Measurements from ENCODE around the gene UGT1A8. TPM values are rescaled to one million over a fixed set of nuclear protein-coding genes. Genes with fewer than 3 reads are reported as not detected.
"Not testable (repeated sequence)": the region's sequence is repeated elsewhere in the genome, so short reads cannot be mapped to it uniquely, and the experiment has no call there.

The UGT1A8 gene
- total RNA-seq, 1 donor from 2014 or later, result not detected

GRCh38 chr2:233698740-233699139, 81.3 kb downstream of the UGT1A8 start:
- Mint-ChIP-seq H3K4me1 (ENCODE audit: low read depth, unreplicated experiment) (no peaks in the 10 kb centered on the region), H3K9me3 (ENCODE audit: unreplicated experiment) (no peaks in the 10 kb centered on the region), H3K4me3 (ENCODE audit: unreplicated experiment) (no peak overlapping the region), H3K27ac (ENCODE audit: unreplicated experiment) (no peak overlapping the region), H3K27me3 (ENCODE audit: unreplicated experiment) (no peaks in the 10 kb centered on the region), H3K36me3 (ENCODE audit: unreplicated experiment) (no peaks in the 10 kb centered on the region)
- DNase-seq, result no peak
- TF ChIP-seq CTCF (IDR thresholded peaks at IDR 0.05; ENCODE audit: partially characterized antibody, unreplicated experiment), result no peak

- no peaks in the 10 kb centered on the region for H3K36me3 Mint-ChIP-seq (ENCODE audit: unreplicated experiment)
- no peak overlapping the region for H3K4me3 Mint-ChIP-seq (ENCODE audit: unreplicated experiment)
- H3K9me3 Mint-ChIP-seq (ENCODE audit: unreplicated experiment), result no peaks in the 10 kb centered on the region
- no peak for TF ChIP-seq CTCF (IDR thresholded peaks at IDR 0.05; ENCODE audit: partially characterized antibody, unreplicated experiment)
- H3K27ac Mint-ChIP-seq (ENCODE audit: unreplicated experiment), result no peak overlapping the region
- H3K27me3 Mint-ChIP-seq (ENCODE audit: unreplicated experiment), result no peaks in the 10 kb centered on the region
- H3K4me1 Mint-ChIP-seq (ENCODE audit: low read depth, unreplicated experiment), result no peaks in the 10 kb centered on the region
- DNase-seq, result no peak
Observed at GRCh38 chr2:233699424-233700027, 82.1 kb downstream of the UGT1A8 start.

- TF ChIP-seq CTCF (IDR thresholded peaks at IDR 0.05; ENCODE audit: partially characterized antibody, unreplicated experiment), result no peak
- no peak overlapping the region for H3K27ac Mint-ChIP-seq (ENCODE audit: unreplicated experiment)
- no peaks in the 10 kb centered on the region for H3K9me3 Mint-ChIP-seq (ENCODE audit: unreplicated experiment)
- H3K36me3 Mint-ChIP-seq (ENCODE audit: unreplicated experiment), result no peaks in the 10 kb centered on the region
- H3K4me3 Mint-ChIP-seq (ENCODE audit: unreplicated experiment), result no peak overlapping the region
- no peaks in the 10 kb centered on the region for H3K27me3 Mint-ChIP-seq (ENCODE audit: unreplicated experiment)
- DNase-seq, result no peak
- no peaks in the 10 kb centered on the region for H3K4me1 Mint-ChIP-seq (ENCODE audit: low read depth, unreplicated experiment)
Observed at GRCh38 chr2:233700028-233700635, 82.7 kb downstream of the UGT1A8 start.

- not testable (repeated sequence) for H3K4me3 Mint-ChIP-seq (ENCODE audit: unreplicated experiment); H3K27ac Mint-ChIP-seq (ENCODE audit: unreplicated experiment); H3K27me3 Mint-ChIP-seq (ENCODE audit: unreplicated experiment)
Observed at GRCh38 chr2:233700842-233701241, 83.4 kb downstream of the UGT1A8 start.

GRCh38 chr2:233702238-233702637, 84.8 kb downstream of the UGT1A8 start:
- no peak for TF ChIP-seq CTCF (IDR thresholded peaks at IDR 0.05; ENCODE audit: partially characterized antibody, unreplicated experiment)
- H3K4me3 Mint-ChIP-seq (ENCODE audit: unreplicated experiment), result no peak overlapping the region
- no peaks in the 10 kb centered on the region for H3K27me3 Mint-ChIP-seq (ENCODE audit: unreplicated experiment)
- no peaks in the 10 kb centered on the region for H3K4me1 Mint-ChIP-seq (ENCODE audit: low read depth, unreplicated experiment)
- H3K27ac Mint-ChIP-seq (ENCODE audit: unreplicated experiment), result no peak overlapping the region
- no peaks in the 10 kb centered on the region for H3K36me3 Mint-ChIP-seq (ENCODE audit: unreplicated experiment)
- no peak for DNase-seq
- no peaks in the 10 kb centered on the region for H3K9me3 Mint-ChIP-seq (ENCODE audit: unreplicated experiment)

More at GRCh38 chr2:233700842-233701241, 83.4 kb downstream of the UGT1A8 start:
- not testable (repeated sequence) for H3K36me3 Mint-ChIP-seq (ENCODE audit: unreplicated experiment); DNase-seq; H3K9me3 Mint-ChIP-seq (ENCODE audit: unreplicated experiment); H3K4me1 Mint-ChIP-seq (ENCODE audit: low read depth, unreplicated experiment)

Measured in glutamatergic neuron (in vitro differentiated cells).